ENCODE data around the gene ALS2.

Gene ALS2

DNA sequence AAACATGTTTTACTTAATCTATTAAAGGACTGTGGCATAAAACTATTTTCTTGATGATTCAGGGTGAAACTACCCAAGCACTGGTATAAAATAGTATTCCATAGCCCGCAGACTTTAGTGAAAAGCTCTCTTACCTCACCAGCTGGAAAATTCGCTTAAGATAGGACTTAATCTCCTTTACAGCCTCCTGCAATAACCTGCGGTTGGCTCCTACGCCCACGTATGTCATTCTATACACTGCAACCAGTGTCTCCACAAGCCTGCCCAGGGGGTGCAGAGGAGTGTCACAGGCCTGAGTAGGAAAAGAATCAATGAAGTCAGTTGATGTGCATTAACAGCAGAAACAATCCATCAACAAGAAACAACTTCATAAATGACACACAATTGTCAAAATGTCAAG lies 71.0 kb downstream of the ALS2 start:
- DNase-seq = no peak
- Histone ChIP-seq H3K4me3 (ENCODE audit: control insufficient read depth in 1 of 7, extremely low read depth in 1 of 7, insufficient read depth in 4 of 7, low read depth in 2 of 7, low read length in 6 of 7) (no peak overlapping the region), H3K27ac (ENCODE audit: insufficient read depth in 1 of 2, low read depth in 1 of 2, low read length in 2 of 2, poor library complexity in 1 of 2, severe bottlenecking in 2 of 2) (no peak overlapping the region), H3K27me3 (replicated peaks in 2 of 5; ENCODE audit: control insufficient read depth in 4 of 5, insufficient read depth in 5 of 5, low read length in 4 of 5) (no peaks in the 10 kb centered on the region), H3K4me1 (ENCODE audit: control extremely low read depth in 1 of 4, control insufficient read depth in 4 of 4, insufficient read depth in 4 of 4, low read length in 3 of 4) (no peaks in the 10 kb centered on the region), H3K9me3 (ENCODE audit: control extremely low read depth in 1 of 5, control insufficient read depth in 4 of 5, insufficient read depth in 2 of 5, low read depth in 1 of 5, low read length in 4 of 5) (no peaks in the 10 kb centered on the region), H3K36me3 (ENCODE audit: control insufficient read depth in 4 of 4, insufficient read depth in 4 of 4, low read length in 3 of 4) (peaks cover 25 to 86% (median 49%) of the 10 kb centered on the region in 4 experiments)
- CTCF ChIA-PET = interaction anchor here (1.3 kb wide), 1 partner anchor 17 kb away, joined by 3 read pairs; no protein-coding TSS in a partner anchor
- POLR2A ChIA-PET = interaction anchor here (0.6 kb wide), 1 partner anchor 472 kb away, joined by 4 read pairs; no protein-coding TSS in a partner anchor
- 100% methylated on average over 5 of the region's 5 CpGs for WGBS (ENCODE audit: insufficient coverage)

DNA sequence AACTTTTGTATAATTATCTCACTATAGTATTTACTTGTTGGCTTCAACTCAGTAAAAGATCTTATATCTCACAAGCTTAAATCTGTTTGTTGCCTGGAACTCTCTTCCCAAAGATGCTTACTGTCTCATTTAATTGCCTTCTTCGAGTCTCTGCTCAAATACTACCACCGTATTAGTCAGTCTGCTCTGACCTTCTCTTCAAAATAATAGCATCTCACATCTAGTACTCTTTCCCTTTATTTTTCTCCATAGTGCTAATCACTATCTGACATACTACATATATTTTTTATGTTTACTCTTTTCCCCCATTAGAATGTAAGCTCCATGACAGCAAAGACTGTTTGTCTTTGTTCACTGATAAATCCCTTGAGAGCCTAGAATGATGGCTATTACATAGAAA lies 71.7 kb downstream of the ALS2 start:
- Histone ChIP-seq H3K4me3 (ENCODE audit: control insufficient read depth in 1 of 7, extremely low read depth in 1 of 7, insufficient read depth in 4 of 7, low read depth in 2 of 7, low read length in 6 of 7) (no peak overlapping the region), H3K27ac (ENCODE audit: insufficient read depth in 1 of 2, low read depth in 1 of 2, low read length in 2 of 2, poor library complexity in 1 of 2, severe bottlenecking in 2 of 2) (no peak overlapping the region), H3K4me1 (ENCODE audit: control extremely low read depth in 1 of 4, control insufficient read depth in 4 of 4, insufficient read depth in 4 of 4, low read length in 3 of 4) (no peaks in the 10 kb centered on the region), H3K27me3 (replicated peaks in 2 of 5; ENCODE audit: control insufficient read depth in 4 of 5, insufficient read depth in 5 of 5, low read length in 4 of 5) (no peaks in the 10 kb centered on the region), H3K36me3 (ENCODE audit: control insufficient read depth in 4 of 4, insufficient read depth in 4 of 4, low read length in 3 of 4) (peaks cover 23 to 86% (median 48%) of the 10 kb centered on the region in 4 experiments), H3K9me3 (ENCODE audit: control extremely low read depth in 1 of 5, control insufficient read depth in 4 of 5, insufficient read depth in 2 of 5, low read depth in 1 of 5, low read length in 4 of 5) (no peaks in the 10 kb centered on the region)
- WGBS (ENCODE audit: insufficient coverage) = 92% methylated on average over 2 of the region's 2 CpGs
- no peak for DNase-seq
- POLR2A ChIA-PET = no interaction called here
- CTCF ChIA-PET = interaction anchor here (1.3 kb wide), 1 partner anchor 18 kb away, joined by 3 read pairs; no protein-coding TSS in a partner anchor

DNA sequence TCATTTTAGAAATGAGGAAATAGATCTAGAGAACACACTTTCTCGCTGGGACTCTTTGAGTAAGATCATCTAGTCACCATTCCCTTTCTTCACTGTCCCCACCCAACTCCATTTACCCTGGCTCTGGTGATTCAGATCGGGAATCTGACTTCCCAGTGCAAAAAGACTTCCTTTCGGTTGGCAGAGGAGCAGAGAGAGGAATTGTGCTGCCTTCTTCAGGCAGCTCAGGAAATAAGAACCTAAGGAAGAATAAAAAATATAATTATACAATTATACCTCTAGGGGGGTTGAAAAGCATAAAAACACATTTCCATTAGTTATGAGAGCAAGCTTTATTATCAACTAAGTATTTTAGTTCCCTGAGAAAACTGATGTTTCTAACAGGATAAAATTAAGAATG lies 73.0 kb downstream of the ALS2 start:
- POLR2A ChIA-PET = no interaction called here
- Histone ChIP-seq H3K4me3 (ENCODE audit: control insufficient read depth in 1 of 7, extremely low read depth in 1 of 7, insufficient read depth in 4 of 7, low read depth in 2 of 7, low read length in 6 of 7) (no peak overlapping the region), H3K9me3 (ENCODE audit: control extremely low read depth in 1 of 5, control insufficient read depth in 4 of 5, insufficient read depth in 2 of 5, low read depth in 1 of 5, low read length in 4 of 5) (no peaks in the 10 kb centered on the region), H3K27me3 (replicated peaks in 2 of 5; ENCODE audit: control insufficient read depth in 4 of 5, insufficient read depth in 5 of 5, low read length in 4 of 5) (no peaks in the 10 kb centered on the region), H3K27ac (ENCODE audit: insufficient read depth in 1 of 2, low read depth in 1 of 2, low read length in 2 of 2, poor library complexity in 1 of 2, severe bottlenecking in 2 of 2) (no peak overlapping the region), H3K4me1 (ENCODE audit: control extremely low read depth in 1 of 4, control insufficient read depth in 4 of 4, insufficient read depth in 4 of 4, low read length in 3 of 4) (no peaks in the 10 kb centered on the region), H3K36me3 (ENCODE audit: control insufficient read depth in 4 of 4, insufficient read depth in 4 of 4, low read length in 3 of 4) (peaks cover 25 to 89% (median 49%) of the 10 kb centered on the region in 4 experiments)
- WGBS (ENCODE audit: insufficient coverage) = 100% methylated on average over 1 of the region's 3 CpGs
- no peak for DNase-seq
- CTCF ChIA-PET = interaction anchor here (1.8 kb wide), 1 partner anchor 12 kb away, joined by 4 read pairs; no protein-coding TSS in a partner anchor

DNA sequence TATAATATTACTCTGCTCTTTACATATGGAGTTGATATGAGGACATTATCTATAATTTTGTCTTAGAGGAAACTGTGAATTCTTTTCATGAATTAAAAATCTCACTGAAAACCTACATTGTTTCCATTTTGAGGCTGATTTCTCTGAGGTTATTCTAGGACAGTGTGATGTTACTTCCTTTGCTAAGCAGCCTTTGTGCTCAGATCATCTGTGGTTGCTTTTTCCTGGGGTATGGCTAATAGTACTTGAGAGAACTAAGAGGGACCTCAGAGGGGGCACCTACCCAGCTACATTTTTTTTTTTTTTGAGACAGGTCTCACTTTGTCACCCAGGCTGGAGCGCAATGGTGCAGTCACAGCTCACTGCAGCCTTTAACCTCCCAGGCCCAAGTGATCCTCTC lies 73.6 kb downstream of the ALS2 start:
- WGBS (ENCODE audit: insufficient coverage) = 80% methylated on average over 1 of the region's 1 CpG
- no peaks in the 10 kb centered on the region for H3K27me3 ChIP-seq (replicated peaks in 2 of 5; ENCODE audit: control insufficient read depth in 4 of 5, insufficient read depth in 5 of 5, low read length in 4 of 5)
- no peak overlapping the region for H3K4me3 ChIP-seq (ENCODE audit: control insufficient read depth in 1 of 7, extremely low read depth in 1 of 7, insufficient read depth in 4 of 7, low read depth in 2 of 7, low read length in 6 of 7)
- ChIA-PET CTCF (interaction anchor here (1.8 kb wide), 1 partner anchor 11 kb away, joined by 4 read pairs; no protein-coding TSS in a partner anchor), POLR2A (no interaction called here)
- DNase-seq = no peak
- no peaks in the 10 kb centered on the region for H3K9me3 ChIP-seq (ENCODE audit: control extremely low read depth in 1 of 5, control insufficient read depth in 4 of 5, insufficient read depth in 2 of 5, low read depth in 1 of 5, low read length in 4 of 5)
- H3K27ac ChIP-seq (ENCODE audit: insufficient read depth in 1 of 2, low read depth in 1 of 2, low read length in 2 of 2, poor library complexity in 1 of 2, severe bottlenecking in 2 of 2) = no peak overlapping the region
- H3K36me3 ChIP-seq (ENCODE audit: control insufficient read depth in 4 of 4, insufficient read depth in 4 of 4, low read length in 3 of 4) = peaks cover 23 to 89% (median 51%) of the 10 kb centered on the region in 4 experiments
- no peaks in the 10 kb centered on the region for H3K4me1 ChIP-seq (ENCODE audit: control extremely low read depth in 1 of 4, control insufficient read depth in 4 of 4, insufficient read depth in 4 of 4, low read length in 3 of 4)

DNA sequence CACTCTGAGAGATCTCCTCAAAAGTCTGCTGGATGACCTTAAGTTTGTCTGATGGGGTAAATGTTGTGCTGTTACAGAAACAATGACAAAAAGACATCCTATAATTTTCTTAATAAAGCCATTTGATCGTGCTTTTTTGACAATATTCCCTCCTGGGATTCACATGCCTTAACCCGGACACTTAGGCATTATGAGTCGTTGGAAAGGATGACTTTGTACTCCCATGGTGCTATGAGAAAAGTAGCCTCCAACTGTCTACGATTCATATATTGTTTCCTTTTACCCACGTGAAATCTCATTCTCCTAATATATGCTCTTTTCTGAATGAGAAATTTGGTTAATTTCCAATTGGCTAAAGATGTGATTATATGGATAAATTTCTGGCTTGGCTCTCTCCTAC lies 76.2 kb downstream of the ALS2 start:
- Histone ChIP-seq H3K4me1 (ENCODE audit: control extremely low read depth in 1 of 4, control insufficient read depth in 4 of 4, insufficient read depth in 4 of 4, low read length in 3 of 4) (no peaks in the 10 kb centered on the region), H3K9me3 (ENCODE audit: control extremely low read depth in 1 of 5, control insufficient read depth in 4 of 5, insufficient read depth in 2 of 5, low read depth in 1 of 5, low read length in 4 of 5) (no peaks in the 10 kb centered on the region), H3K4me3 (ENCODE audit: control insufficient read depth in 1 of 7, extremely low read depth in 1 of 7, insufficient read depth in 4 of 7, low read depth in 2 of 7, low read length in 6 of 7) (no peak overlapping the region), H3K27me3 (replicated peaks in 2 of 5; ENCODE audit: control insufficient read depth in 4 of 5, insufficient read depth in 5 of 5, low read length in 4 of 5) (no peaks in the 10 kb centered on the region), H3K27ac (ENCODE audit: insufficient read depth in 1 of 2, low read depth in 1 of 2, low read length in 2 of 2, poor library complexity in 1 of 2, severe bottlenecking in 2 of 2) (no peak overlapping the region), H3K36me3 (ENCODE audit: control insufficient read depth in 4 of 4, insufficient read depth in 4 of 4, low read length in 3 of 4) (peaks cover 18 to 87% (median 49%) of the 10 kb centered on the region in 4 experiments)
- POLR2A ChIA-PET = no interaction called here
- DNase-seq = no peak
- 100% methylated on average over 1 of the region's 5 CpGs for WGBS (ENCODE audit: insufficient coverage)
- CTCF ChIA-PET = no interaction called here

DNA sequence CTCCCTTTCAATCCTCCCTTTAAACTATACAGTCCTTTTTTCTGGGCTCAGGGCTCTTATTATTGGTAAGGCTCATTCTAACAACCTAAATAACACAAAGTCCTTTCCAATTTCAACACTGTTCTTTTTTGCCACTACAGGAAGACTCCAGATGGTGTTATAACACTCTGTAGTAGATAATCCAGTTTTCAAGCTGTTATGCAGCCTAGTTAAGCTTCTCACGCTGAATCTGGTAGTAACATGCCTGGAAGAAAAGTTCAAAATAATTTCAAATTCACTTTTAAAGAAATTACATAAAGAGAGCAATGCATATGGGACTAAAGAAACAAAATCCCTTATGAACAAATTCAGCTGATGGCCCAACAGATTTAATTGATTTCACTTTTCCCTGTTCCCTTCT lies 79.1 kb downstream of the ALS2 start:
- Histone ChIP-seq H3K4me1 (ENCODE audit: control extremely low read depth in 1 of 4, control insufficient read depth in 4 of 4, insufficient read depth in 4 of 4, low read length in 3 of 4) (no peaks in the 10 kb centered on the region), H3K27me3 (replicated peaks in 2 of 5; ENCODE audit: control insufficient read depth in 4 of 5, insufficient read depth in 5 of 5, low read length in 4 of 5) (no peaks in the 10 kb centered on the region), H3K9me3 (ENCODE audit: control extremely low read depth in 1 of 5, control insufficient read depth in 4 of 5, insufficient read depth in 2 of 5, low read depth in 1 of 5, low read length in 4 of 5) (no peaks in the 10 kb centered on the region), H3K4me3 (ENCODE audit: control insufficient read depth in 1 of 7, extremely low read depth in 1 of 7, insufficient read depth in 4 of 7, low read depth in 2 of 7, low read length in 6 of 7) (no peak overlapping the region), H3K27ac (ENCODE audit: insufficient read depth in 1 of 2, low read depth in 1 of 2, low read length in 2 of 2, poor library complexity in 1 of 2, severe bottlenecking in 2 of 2) (no peak overlapping the region), H3K36me3 (ENCODE audit: control insufficient read depth in 4 of 4, insufficient read depth in 4 of 4, low read length in 3 of 4) (peaks cover 13 to 63% (median 37%) of the 10 kb centered on the region in 4 experiments)
- no peak for DNase-seq
- POLR2A ChIA-PET = no interaction called here
- CTCF ChIA-PET = no interaction called here
- whole genome bisulfite sequencing (ENCODE audit: insufficient coverage) = no CpG with 5 or more reads among the region's 1 CpG

DNA sequence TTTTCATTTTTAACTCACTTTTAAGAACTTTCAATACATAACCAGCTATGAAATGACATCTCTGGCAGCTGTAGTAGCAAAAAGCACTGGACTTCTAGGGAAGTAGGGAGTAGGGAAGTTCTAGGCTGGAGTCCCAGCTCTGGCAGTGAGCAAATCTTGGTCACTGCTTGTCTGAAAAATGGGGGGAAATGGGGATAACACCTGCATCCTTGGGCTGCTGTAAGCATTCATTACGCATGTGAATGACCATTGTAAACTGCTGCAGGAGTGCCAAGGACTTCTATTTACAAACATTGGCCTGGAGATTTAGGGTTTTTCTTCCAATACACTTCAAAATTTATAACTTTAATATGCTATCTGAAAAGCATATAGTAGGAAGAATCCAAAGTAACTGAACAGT lies 81.3 kb downstream of the ALS2 start:
- WGBS (ENCODE audit: insufficient coverage) = no CpG with 5 or more reads among the region's 1 CpG
- H3K27ac ChIP-seq (ENCODE audit: insufficient read depth in 1 of 2, low read depth in 1 of 2, low read length in 2 of 2, poor library complexity in 1 of 2, severe bottlenecking in 2 of 2) = no peak overlapping the region

More for the DNA sequence above, 81.3 kb downstream of the ALS2 start:
- peaks cover 0 to 2% (median 0%) of the 10 kb centered on the region in 5 experiments for H3K9me3 ChIP-seq (ENCODE audit: control extremely low read depth in 1 of 5, control insufficient read depth in 4 of 5, insufficient read depth in 2 of 5, low read depth in 1 of 5, low read length in 4 of 5)
- H3K36me3 ChIP-seq (ENCODE audit: control insufficient read depth in 4 of 4, insufficient read depth in 4 of 4, low read length in 3 of 4) = peaks cover 9 to 44% (median 29%) of the 10 kb centered on the region in 4 experiments
- H3K27me3 ChIP-seq (replicated peaks in 2 of 5; ENCODE audit: control insufficient read depth in 4 of 5, insufficient read depth in 5 of 5, low read length in 4 of 5) = no peaks in the 10 kb centered on the region
- CTCF ChIA-PET = interaction anchor here (1.3 kb wide), 1 partner anchor 15 kb away, joined by 3 read pairs; no protein-coding TSS in a partner anchor
- no peak overlapping the region for H3K4me3 ChIP-seq (ENCODE audit: control insufficient read depth in 1 of 7, extremely low read depth in 1 of 7, insufficient read depth in 4 of 7, low read depth in 2 of 7, low read length in 6 of 7)
- POLR2A ChIA-PET = no interaction called here
- no peaks in the 10 kb centered on the region for H3K4me1 ChIP-seq (ENCODE audit: control extremely low read depth in 1 of 4, control insufficient read depth in 4 of 4, insufficient read depth in 4 of 4, low read length in 3 of 4)
- DNase-seq = no peak

Measured in common myeloid progenitor, CD34-positive (primary cell).